ENCODE results near the gene AGBL4.
A peak's percentile ranks its signal among the peaks of the same experiment; 100 is the strongest.

The AGBL4 gene

DNA sequence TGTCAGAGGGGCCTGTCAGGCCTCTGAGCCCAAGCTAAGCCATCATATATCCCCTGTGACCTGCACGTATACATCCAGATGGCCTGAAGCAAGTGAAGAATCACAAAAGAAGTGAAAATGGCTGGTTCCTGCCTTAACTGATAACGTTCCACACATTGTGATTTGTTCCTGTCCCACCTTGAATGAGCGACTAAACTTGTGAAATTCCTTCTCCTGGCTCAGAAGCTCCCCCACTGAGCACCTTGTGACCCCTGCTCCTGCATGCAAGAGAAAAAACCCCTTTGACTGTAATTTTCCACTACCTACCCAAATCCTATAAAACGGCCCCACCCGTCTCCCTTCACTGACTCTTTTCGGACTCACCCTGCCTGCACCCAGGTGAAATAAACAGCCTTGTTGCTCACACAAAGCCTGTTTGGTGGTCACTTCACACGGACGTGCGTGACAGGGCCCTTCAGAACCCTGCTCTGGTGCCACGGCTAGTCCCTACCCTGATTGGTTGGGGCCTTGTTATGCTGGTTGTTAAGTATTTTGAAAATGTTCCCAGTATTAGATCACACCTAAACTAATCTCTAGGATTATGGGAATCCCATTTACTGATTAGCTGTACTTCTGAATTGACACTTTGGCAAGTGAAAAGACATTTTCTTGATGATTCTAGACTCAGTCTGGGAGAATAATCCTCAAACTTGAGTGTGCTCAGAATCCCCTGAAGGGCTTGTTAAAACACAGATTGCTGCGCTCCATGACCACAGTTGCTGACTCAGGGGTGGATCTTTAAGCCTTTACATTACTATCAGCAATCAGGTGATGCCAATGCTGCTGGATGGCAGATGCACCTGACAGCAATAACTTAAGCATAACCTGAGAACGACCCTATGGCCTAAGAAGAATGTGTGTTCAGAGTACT, 1523.0 kb downstream of the AGBL4 start:
- no peak for DNase-seq

DNA sequence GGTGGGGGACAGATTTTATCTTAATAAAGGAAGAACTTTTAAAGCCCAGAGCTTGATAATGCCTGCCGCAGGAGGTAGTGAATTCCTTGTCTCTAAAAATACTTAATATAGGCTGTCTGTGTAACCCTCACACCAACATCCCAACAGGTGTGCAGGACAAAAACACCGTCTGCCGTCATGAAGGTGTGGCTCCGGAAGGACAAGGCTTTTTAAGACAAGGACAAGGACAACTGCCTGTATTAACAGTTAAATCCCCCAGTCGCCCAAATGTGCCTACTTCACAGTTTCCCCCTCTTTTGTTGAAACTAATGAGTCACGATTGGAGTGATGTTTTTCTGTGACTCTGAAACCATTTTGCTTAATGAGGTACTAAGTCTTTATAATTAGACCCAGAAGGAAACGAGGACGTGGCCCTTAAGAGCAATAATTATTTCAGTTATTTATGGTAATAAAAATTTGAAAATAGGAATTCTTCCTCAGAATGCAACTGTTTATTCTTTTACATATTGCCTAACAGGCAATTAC, 1524.5 kb downstream of the AGBL4 start:
- no peak for DNase-seq

DNA sequence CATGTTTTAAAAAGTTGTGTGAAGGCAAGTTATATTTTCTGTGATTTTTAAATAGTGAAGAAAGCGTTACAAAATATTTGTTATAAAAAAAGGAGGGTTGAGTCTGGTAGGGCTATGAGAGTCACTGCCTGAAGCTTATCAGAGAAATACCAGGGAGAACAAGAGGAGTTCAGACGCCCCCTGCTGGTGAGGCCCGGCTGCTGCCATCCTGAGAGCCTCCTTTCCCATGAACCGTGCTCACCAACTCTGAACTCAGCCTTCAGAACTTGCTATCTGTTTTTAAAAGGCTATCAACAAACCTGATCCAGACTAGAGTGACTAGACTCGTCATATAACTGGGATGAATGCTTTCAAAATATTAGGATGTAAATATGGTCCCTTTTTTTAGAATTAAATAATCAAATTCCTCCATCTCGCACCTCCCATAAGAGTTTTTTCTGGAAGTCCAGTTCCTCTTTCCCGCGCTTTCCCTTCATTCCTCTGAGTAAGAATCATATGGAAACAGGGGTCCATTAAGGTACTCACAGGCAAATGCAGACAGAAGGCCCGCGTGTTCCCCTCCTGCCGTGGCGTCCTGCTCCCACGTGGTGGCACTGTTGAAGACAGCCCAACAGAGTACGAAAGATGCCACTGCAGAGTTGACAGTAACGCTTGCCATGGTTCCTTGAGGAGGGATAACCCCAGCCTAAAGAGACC, 1525.5 kb downstream of the AGBL4 start:
- DNase-seq, result peak; percentile 82

DNA sequence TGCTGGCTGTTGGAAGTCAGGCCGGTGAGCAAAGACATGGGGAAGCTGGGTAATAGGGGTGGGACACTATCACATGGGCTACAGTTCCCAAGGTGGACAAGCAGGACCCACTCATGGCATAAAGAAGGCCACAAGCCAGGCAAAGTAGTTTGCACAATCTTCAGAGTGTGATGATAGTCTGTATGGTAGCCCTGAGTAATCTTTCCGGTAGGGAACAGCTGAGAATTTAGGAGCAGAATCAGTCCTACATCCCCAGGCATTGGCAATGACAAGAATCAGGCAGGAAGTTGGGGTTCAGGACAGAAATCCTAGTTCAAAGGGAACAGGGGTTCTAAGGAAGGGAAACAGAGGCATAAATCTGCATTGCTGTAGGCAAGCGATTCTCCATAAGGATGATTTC, 1527.8 kb downstream of the AGBL4 start:
- no peak for DNase-seq

DNA sequence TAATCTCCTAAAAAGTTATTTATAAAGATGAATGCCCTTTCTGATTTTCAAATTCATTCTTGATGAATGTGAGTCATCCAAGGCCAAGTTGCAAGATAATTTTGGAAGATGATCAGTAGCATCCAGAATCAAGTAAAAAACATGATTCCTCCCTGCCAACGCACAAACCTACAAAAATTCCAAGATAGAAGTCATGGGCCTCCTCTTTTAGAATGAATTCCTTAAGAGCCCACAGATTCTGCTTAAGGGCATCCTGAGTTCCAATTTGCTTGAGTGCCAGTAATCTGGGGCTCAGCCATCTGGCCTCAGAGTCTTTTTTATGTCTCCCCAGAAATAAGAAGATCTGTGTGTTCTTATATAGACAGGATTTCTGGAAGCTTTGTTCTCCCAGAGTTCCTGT, 1528.6 kb downstream of the AGBL4 start:
- no peak for DNase-seq

DNA sequence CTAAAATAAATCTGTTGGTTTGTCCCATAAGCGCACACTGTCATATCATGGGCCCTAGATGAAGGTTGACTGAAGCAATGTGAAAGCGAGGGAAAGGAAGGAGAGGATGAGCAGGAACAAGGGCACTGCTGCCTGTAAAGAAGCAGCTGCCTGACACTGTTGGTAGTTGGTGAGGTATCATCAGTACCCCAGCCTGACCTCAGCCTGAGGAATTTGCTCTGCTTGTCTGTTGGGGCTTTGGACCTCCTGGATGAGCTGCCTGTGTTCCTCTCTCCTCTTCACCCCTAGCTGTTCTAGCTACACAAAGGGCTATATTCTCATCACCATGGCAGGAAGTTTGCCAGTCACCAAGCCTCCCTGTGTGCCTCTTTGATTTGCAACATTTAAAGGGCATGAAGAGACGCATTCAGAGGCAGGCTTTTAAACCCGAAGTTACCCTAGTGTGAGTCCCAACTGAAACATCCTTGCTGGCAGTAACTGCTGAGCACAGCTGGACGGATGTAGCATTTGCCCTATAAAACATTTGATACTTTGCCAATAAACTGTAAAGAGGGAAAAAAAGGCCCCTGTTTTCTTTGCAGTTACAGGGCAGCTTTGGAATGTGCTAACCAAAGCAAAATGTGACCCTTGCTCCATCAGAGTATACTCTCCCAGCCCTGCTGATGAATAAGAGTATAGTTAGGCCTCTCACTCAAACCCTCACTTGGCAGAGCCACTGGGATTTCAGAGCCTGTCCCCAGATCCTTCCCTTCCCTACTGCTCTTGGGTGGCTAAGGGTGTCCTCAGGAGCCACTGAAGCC, 1529.6 kb downstream of the AGBL4 start:
- DNase-seq, result no peak

DNA sequence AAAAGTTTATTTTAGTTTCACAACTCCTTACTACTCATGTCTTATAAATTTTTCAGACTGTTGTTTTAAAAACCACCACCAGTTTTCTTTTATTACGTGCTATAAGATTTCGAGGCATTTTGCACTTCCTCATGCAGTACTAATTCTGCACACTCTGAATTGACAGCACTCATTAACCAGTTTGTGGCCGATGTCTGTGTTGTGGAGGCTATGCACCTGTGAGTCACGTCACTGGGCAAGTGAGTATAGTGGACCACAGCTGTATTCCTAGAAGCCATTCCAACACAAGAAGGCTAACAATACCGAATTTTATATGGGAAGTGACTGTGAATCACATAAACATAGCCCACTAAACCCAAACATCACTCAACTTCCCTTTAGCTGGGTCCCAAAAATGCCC, 1530.7 kb downstream of the AGBL4 start:
- DNase-seq, result no peak

DNA sequence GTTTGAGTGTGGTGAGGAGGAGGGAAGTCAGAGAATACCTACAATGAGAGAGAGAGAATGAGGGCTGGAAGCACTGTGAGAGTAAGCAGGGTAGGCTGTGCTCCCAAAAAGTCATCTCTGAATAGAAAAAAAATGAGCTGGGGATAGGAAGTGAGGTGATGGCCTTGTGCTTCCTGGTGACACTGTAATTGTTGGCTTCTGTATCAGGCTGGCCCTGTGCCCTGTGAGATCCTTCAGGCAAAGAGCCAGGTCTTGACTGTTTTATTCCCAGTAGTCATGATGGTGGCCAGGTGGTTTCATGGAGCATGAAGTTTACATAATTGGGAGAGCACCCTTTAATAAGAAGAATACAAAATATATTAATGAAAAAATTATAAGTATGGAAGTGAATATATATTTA, 1531.4 kb downstream of the AGBL4 start:
- peak; percentile 53 for DNase-seq

DNA sequence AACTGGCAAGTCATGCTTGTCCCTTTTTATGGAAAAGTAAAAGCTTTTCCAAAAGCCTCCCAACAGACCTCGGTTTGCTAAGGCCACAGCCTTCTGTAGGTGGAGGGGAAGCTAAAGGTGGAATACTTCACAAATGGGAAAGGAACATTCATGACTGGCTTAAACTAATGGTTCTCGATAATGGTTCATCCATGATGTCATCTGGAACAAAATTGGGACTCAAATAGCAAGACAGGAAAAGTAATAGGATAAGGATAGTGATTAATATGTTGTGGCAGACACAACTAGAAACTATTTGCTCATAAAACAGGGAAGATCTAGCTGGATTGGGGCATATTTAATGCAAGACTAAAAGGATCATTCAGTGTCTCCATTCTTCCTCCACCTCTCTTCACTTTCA, 1535.0 kb downstream of the AGBL4 start:
- no peak for DNase-seq
